Fibroblast of the aortic adventitia (primary cell): ENCODE results near the gene C2orf78. TPM values are rescaled to one million over a fixed set of nuclear protein-coding genes. Genes with fewer than 3 reads are reported as not detected.
"Not testable (repeated sequence)": the region's sequence is repeated elsewhere in the genome, so short reads cannot be mapped to it uniquely, and the experiment has no call there.

ENCODE experiments used
- DNase-seq: peaks from one replicate; pipeline ENCODE4 v3.0.0-alpha.2; 2010; ENCODE audit warnings: low read depth
- H3K4me3 ChIP-seq: 2 replicates; pipeline ENCODE4 v1.5.1; 2011; ENCODE audit warnings: low read depth, mild to moderate bottlenecking, control low read depth, low read length, moderate library complexity
- total RNA-seq: library from RNA; depleted of rRNA; stranded (reverse); fragments of >200 nt; gene quantifications from 2 replicates; pipeline ENCODE4 v1.2.3, GENCODE V29; 2012; ENCODE audit warnings: low replicate concordance
- TF ChIP-seq, protein P1 (sequence below): IDR thresholded peaks from 2 replicates; pipeline ENCODE4 v1.5.1; 2011; ENCODE audit warnings: mild to moderate bottlenecking, low read length, control low read depth, inconsistent platforms; ENCODE audit not compliant: insufficient read depth

C2orf78 gene, protein sequence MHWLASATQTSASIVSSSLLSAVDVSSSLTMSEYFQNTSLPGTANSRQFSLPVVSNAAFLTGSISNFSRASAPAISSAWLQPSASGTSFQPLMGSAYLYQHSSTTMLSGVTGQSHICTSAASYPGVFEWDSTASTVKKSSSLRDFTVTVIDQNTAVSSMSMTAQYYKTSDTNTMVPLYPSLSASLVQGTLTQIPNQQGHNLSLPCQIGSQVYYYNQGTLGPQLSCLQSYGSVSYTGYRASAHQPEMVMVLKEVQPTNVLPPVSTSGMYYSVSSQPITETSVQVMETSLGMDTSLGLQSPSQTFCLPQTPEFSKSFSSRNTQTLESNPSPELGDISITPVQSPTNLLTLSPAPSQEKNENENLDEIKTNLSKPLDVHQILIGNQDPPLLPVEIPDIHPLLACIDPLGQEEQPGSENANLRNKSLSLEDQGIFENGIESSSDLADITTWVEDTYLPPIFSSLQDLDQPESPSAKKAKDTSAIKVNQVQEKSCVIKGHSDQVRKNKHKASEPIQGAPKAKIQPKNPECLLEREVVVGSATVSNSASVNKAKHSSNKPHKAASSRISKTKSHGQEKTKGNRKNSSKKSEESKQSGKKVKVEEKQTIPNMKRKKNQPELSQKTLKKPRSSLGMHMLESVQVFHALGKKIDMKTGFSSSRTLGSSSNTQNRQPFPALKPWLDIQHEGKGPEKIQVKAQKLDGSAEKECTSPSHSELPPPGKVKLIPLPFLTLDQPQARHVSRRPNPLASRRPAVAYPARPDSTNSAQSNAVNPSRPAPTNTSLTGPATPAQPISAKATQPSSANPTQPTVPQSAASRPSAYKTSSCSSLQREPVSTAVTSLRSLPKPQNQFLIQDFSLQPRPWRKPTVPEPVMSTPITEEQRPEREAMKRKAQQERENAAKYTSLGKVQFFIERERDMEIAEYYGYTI
- total RNA-seq: not detected in 2 replicates

DNA sequence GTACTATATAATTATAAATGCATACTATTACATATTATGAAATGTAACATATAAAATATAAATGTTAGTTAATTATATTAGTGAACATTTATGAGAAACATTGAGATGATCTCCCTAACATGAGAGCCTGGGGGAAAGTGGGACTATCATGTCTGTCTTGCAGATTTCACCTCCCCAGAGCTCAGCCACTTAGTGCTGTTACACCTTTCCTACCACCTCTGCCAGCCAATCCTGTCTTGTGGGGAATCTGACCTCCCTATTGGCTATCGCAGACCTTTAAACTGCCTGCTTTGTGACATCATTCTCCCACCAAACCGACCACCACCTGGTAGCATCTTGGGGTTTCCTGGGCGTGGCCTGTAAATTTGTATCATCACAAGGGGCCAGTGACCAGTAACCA is at the start of gene C2orf78:
C2orf78 (plus strand) TSS at position 301 of the 400 bp plus-strand sequence. CDS start 127 bp downstream, outside the sequence.
- not testable (repeated sequence) for H3K4me3 ChIP-seq, DNase-seq

DNA sequence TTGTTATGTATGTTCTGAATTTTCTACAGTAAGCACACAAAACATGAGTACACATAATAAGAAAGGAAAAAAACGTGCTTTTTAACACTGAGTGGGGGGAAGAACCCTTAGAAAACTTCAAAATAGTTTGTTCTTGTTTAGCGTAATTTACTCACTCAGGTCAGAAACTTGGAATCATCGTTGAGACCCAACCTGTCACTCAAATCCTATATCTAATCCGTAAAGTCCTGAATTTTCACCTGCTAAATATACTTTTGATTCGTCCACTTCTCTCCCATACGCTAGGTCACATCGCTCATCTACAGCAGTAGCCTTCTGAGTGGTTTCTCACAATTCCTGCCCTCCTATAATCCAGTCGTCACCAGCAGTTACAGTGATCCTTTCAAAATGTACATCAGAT is 47.6 kb upstream of the C2orf78 start:
- TF ChIP-seq, protein P1, sequence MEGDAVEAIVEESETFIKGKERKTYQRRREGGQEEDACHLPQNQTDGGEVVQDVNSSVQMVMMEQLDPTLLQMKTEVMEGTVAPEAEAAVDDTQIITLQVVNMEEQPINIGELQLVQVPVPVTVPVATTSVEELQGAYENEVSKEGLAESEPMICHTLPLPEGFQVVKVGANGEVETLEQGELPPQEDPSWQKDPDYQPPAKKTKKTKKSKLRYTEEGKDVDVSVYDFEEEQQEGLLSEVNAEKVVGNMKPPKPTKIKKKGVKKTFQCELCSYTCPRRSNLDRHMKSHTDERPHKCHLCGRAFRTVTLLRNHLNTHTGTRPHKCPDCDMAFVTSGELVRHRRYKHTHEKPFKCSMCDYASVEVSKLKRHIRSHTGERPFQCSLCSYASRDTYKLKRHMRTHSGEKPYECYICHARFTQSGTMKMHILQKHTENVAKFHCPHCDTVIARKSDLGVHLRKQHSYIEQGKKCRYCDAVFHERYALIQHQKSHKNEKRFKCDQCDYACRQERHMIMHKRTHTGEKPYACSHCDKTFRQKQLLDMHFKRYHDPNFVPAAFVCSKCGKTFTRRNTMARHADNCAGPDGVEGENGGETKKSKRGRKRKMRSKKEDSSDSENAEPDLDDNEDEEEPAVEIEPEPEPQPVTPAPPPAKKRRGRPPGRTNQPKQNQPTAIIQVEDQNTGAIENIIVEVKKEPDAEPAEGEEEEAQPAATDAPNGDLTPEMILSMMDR: no peak

DNA sequence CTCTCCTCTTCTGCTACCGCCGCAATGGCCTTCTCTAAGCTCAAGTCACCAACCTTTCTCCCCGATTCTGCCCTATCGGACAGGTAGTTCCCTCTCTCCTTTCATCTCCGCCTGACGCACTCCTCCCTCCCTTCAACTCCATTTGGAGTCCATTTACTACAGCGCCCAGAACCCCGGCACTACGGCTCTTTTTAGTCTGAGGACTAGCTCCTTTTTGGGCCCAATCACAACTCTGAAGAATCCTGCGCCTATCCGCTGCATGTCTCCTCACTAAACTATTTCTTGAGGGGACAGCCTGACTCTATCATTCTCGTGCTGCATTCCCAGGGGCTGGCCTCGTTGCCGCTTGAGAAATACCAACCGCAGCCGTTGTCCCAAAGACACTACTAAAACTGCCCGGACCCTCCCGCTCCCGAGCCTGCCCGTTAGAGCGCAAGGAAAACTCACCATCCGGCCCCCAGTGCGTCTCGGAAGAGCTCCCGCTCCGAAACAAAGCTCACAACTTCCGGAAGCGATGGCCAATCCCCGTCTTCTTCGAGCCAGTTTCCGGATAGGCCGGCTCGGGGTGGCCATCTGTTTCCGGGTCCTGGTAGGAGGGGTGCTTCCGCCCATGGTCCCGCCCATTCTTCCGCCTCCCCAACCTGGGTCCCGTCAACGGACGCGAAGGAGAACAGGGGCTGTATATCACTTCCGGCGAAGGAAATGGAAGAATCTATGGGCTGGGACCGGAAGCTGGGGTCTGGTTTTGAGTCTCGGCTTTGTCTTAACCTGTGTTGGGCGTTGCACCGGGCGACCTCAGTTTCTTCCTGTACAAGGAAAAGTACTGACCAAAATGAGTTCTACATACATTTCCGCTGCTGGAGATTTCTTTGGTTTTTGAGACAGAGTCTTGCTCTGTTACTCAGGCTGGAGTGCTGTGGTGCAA is 46.9 kb upstream of the C2orf78 start, which contains the start of gene TPRKB:
TPRKB (minus strand) TSS at position 491 of the 925 bp plus-strand sequence. CDS start 2,776 bp downstream, outside the sequence.
- H3K4me3 ChIP-seq: peak within 1 kb of the TSS; percentile 98
- TF ChIP-seq, protein P1: no peak
- peak; percentile 97 for DNase-seq

More for the DNA sequence above, 47.6 kb upstream of the C2orf78 start:
- H3K4me3 ChIP-seq: peak overlapping the region; percentile 98
- DNase-seq: no peak

DNA sequence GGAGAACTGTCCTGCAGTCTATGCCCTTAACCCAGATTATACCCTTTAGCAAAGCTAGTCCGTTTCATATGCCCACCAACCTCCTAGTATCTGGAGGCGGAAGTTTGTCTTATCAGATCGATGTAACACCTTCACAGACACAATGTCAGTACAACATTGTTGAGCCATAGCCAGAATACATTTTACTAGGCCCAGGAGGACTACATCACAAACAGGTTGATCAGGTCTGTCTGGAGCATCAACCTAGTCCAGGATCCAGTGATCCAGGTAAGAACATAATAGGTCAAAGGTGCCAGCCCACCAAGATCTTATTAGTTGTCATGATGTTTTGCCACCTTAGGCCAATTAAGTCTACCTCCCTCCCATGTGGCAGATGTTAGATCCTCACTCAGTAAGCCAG is 44.9 kb upstream of the C2orf78 start:
- DNase-seq: no peak
- TF ChIP-seq, protein P1: no peak

DNA sequence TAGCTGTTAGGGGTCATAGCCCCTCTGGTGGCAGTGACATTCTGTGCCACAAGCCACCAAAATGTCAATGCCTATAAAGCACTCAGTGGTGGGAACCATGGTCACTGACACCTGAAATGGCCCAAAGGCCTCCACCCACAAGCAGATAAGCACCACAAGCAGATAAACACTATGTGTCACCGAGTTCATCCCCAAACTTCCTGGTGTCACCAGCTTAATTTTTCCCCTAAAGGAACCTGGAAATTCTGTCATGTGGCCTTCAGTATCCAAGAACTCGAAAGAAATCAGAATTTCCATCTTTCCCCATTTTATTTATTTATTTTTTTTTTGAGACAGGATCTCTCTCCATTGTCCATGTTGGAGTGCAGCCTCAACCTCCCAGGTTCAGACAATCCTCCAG is 43.2 kb upstream of the C2orf78 start:
- no peak for DNase-seq
- H3K4me3 ChIP-seq: no peak overlapping the region
- TF ChIP-seq, protein P1: no peak

More for the DNA sequence above, 44.9 kb upstream of the C2orf78 start:
- H3K4me3 ChIP-seq: no peak overlapping the region

DNA sequence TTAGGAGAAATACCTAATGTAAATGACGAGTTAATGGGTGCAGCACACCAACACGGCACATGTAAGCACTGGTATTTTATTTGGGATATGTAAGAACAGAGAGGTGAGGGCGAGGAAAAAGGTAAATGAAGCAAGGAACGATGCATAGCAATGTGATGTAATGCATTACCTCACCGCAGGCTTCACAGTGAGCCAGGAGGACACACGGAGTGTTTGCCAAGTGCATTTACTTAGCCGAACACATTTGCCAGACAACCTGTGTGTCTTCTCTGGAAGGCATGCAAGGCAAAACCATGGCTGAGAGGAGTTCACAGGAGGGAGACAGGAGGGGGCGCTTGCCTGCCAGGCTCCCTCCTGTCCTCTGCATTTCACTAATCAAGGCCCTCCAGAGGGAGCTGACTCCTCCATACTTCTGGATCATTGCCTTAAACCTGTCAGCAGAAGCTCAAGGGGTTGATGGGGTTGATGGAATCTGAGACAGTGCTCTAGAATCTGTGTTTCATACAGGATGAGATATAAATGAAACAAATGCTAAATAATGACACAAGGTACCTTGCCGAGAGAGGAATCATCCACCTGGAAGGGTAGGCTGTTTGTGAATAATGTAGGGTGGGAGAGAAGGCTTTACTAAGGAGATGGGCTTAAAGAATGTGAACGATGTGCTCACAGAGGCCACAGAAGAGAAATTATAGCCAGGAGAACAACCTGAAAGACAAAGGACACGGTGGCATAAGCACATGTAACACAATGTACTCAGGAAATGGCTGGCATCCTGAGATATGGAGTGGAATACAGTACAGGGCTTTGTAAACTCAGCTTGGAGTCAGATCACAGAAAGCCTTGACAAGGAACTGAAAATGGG is 37.7 kb upstream of the C2orf78 start:
- H3K4me3 ChIP-seq: no peak overlapping the region
- no peak for DNase-seq
- TF ChIP-seq, protein P1: no peak
